H1 (cell line): Measurements from ENCODE around the gene KIT.

Experiments
- CTCF ChIP-seq, 3 experiments: IDR thresholded peaks; 1 replicate in 2 of 3; 2 replicates in 1 of 3; pipeline versions ENCODE4 v1.5.1 to v1.6.1; 2011; ENCODE audit warnings: low read length in 3 of 3, mild to moderate bottlenecking in 3 of 3, inconsistent platforms in 2 of 3, low read depth in 1 of 3, moderate library complexity in 1 of 3; ENCODE audit not compliant: insufficient read depth in 1 of 3; ENCODE audit errors: control extremely low read depth in 1 of 3
- HDAC2 ChIP-seq, 2 experiments: fragments of 300-600 bp in 1 of 2; sonication (generic) in 1 of 2; IDR thresholded peaks; 2 replicates each; pipeline ENCODE4 v1.6.1; 2011 to 2012; ENCODE audit warnings: low read depth in 2 of 2, low read length in 2 of 2, mild to moderate bottlenecking in 2 of 2, moderate library complexity in 2 of 2, borderline replicate concordance in 1 of 2, inconsistent platforms in 1 of 2

GRCh38 chr4:54719378-54719777, 61.6 kb downstream of the KIT start:
- TF ChIP-seq HDAC2 (IDR thresholded peaks at IDR 0.05; ENCODE audit: borderline replicate concordance in 1 of 2, low read depth in 2 of 2, low read length in 2 of 2) = no peak
- TF ChIP-seq CTCF (IDR thresholded peaks at IDR 0.05; ENCODE audit: control extremely low read depth in 1 of 3, insufficient read depth in 1 of 3, low read depth in 1 of 3, low read length in 3 of 3) = no peak
